ENCODE results near the gene CAMK2D.

CAMK2D gene

GRCh38 chr4:113594231-113594556 is 167.3 kb downstream of the CAMK2D start:
- no peak for DNase-seq

- DNase-seq, result no peak
Measured at GRCh38 chr4:113593400-113594230, 167.9 kb downstream of the CAMK2D start.

- DNase-seq, result no peak
Measured at GRCh38 chr4:113591982-113592381, 169.6 kb downstream of the CAMK2D start.

- DNase-seq, result no peak
Measured at GRCh38 chr4:113588895-113589668, 172.5 kb downstream of the CAMK2D start.

- no peak for DNase-seq
Measured at GRCh38 chr4:113587640-113588275, 173.8 kb downstream of the CAMK2D start.

- no peak for DNase-seq
Measured at GRCh38 chr4:113587156-113587555, 174.4 kb downstream of the CAMK2D start.

- no peak for DNase-seq
Measured at GRCh38 chr4:113586072-113586471, 175.5 kb downstream of the CAMK2D start.

GRCh38 chr4:113584407-113585150 is 177.0 kb downstream of the CAMK2D start:
- DNase-seq, result no peak

- DNase-seq, result no peak
Measured at GRCh38 chr4:113582737-113583136, 178.8 kb downstream of the CAMK2D start.

- DNase-seq, result no peak
Measured at GRCh38 chr4:113579360-113579759, 182.2 kb downstream of the CAMK2D start.

- no peak for DNase-seq
Measured at GRCh38 chr4:113576947-113577678, 184.4 kb downstream of the CAMK2D start.

GRCh38 chr4:113575401-113575800 is 186.1 kb downstream of the CAMK2D start:
- no peak for DNase-seq

GRCh38 chr4:113574636-113575103 is 186.9 kb downstream of the CAMK2D start:
- DNase-seq, result no peak

- DNase-seq, result no peak
Measured at GRCh38 chr4:113572620-113573019, 188.9 kb downstream of the CAMK2D start.

GRCh38 chr4:113566015-113566795 is 195.3 kb downstream of the CAMK2D start:
- no peak for DNase-seq

- DNase-seq, result no peak
Measured at GRCh38 chr4:113565702-113566012, 195.9 kb downstream of the CAMK2D start.

- DNase-seq, result no peak
Measured at GRCh38 chr4:113564493-113564892, 197.0 kb downstream of the CAMK2D start.

- no peak for DNase-seq
Measured at GRCh38 chr4:113563691-113564378, 197.7 kb downstream of the CAMK2D start.

- DNase-seq, result no peak
Measured at GRCh38 chr4:113561758-113562157, 199.8 kb downstream of the CAMK2D start.

- no peak for DNase-seq
Measured at GRCh38 chr4:113561092-113561491, 200.4 kb downstream of the CAMK2D start.

GRCh38 chr4:113560579-113560978 is 201.0 kb downstream of the CAMK2D start:
- DNase-seq, result no peak
